Measurements from ENCODE around the gene NEK2. TPM values are rescaled to one million over a fixed set of nuclear protein-coding genes. Genes with fewer than 3 reads are reported as not detected.

Gene NEK2
- total RNA-seq, 1 experiment from 2014 or later = 44.5 TPM

GRCh38 chr1:211619033-211619996 lies 56.1 kb downstream of the NEK2 start:
- Mint-ChIP-seq H3K27ac (ENCODE audit: low read depth, unreplicated experiment) (no peak overlapping the region), H3K4me3 (ENCODE audit: unreplicated experiment) (no peak overlapping the region), H3K4me1 (ENCODE audit: insufficient read depth, unreplicated experiment) (peaks cover 5% of the 10 kb centered on the region), H3K9me3 (ENCODE audit: unreplicated experiment) (no peaks in the 10 kb centered on the region), H3K36me3 (ENCODE audit: insufficient read depth, unreplicated experiment) (no peaks in the 10 kb centered on the region), H3K27me3 (ENCODE audit: insufficient read depth, unreplicated experiment) (no peaks in the 10 kb centered on the region)
- ChIA-PET POLR2A (interaction anchor here (0.8 to 3.2 kb wide), 6 partner anchors 14 to 39 kb away, joined by 3 to 18 read pairs (median 3); partner anchors contain the start of gene SLC30A1), CTCF (interaction anchor here (0.5 to 3.1 kb wide), 8 partner anchors 9 to 296 kb away, joined by 3 to 20 read pairs (median 8); no protein-coding TSS in a partner anchor)
- intact Hi-C loops (cut with micrococcal nuclease) = no loop called here
- TF ChIP-seq CTCF (IDR thresholded peaks at IDR 0.05; ENCODE audit: unreplicated experiment) = no peak
- DNase-seq (ENCODE audit: unreplicated experiment) = no peak
- no TSS peak for BruUV-seq (replicated peaks)

- POLR2A ChIA-PET = interaction anchor here (0.7 to 2.9 kb wide), 4 partner anchors 10 to 26 kb away, joined by 3 to 12 read pairs (median 4); no protein-coding TSS in a partner anchor
Measured at GRCh38 chr1:211616965-211617297, 58.5 kb downstream of the NEK2 start.

GRCh38 chr1:211616231-211616964 lies 59.0 kb downstream of the NEK2 start:
- no peak overlapping the region for H3K4me3 Mint-ChIP-seq (ENCODE audit: unreplicated experiment)
- DNase-seq (ENCODE audit: unreplicated experiment) = no peak
- H3K27ac Mint-ChIP-seq (ENCODE audit: low read depth, unreplicated experiment) = no peak overlapping the region
- POLR2A ChIA-PET = interaction anchor here (0.7 to 7.3 kb wide), 5 partner anchors 12 to 27 kb away, joined by 4 to 81 read pairs (median 12); no protein-coding TSS in a partner anchor
- H3K4me1 Mint-ChIP-seq (ENCODE audit: insufficient read depth, unreplicated experiment) = peaks cover 26% of the 10 kb centered on the region
- intact Hi-C loops (cut with micrococcal nuclease) = no loop called here
- no TSS peak for BruUV-seq (replicated peaks)
- H3K36me3 Mint-ChIP-seq (ENCODE audit: insufficient read depth, unreplicated experiment) = peaks cover 6% of the 10 kb centered on the region
- no peaks in the 10 kb centered on the region for H3K27me3 Mint-ChIP-seq (ENCODE audit: insufficient read depth, unreplicated experiment)
- H3K9me3 Mint-ChIP-seq (ENCODE audit: unreplicated experiment) = no peaks in the 10 kb centered on the region
- CTCF ChIA-PET = interaction anchor here (0.6 to 3.1 kb wide), 8 partner anchors 11 to 856 kb away, joined by 3 to 17 read pairs (median 4); no protein-coding TSS in a partner anchor
- TF ChIP-seq CTCF (IDR thresholded peaks at IDR 0.05; ENCODE audit: unreplicated experiment) = no peak

More at GRCh38 chr1:211616965-211617297, 58.5 kb downstream of the NEK2 start:
- intact Hi-C loops (cut with micrococcal nuclease) = no loop called here
- DNase-seq (ENCODE audit: unreplicated experiment) = no peak
- peaks cover under 1% of the 10 kb centered on the region for H3K36me3 Mint-ChIP-seq (ENCODE audit: insufficient read depth, unreplicated experiment)
- H3K4me3 Mint-ChIP-seq (ENCODE audit: unreplicated experiment) = no peak overlapping the region
- no peak for TF ChIP-seq CTCF (IDR thresholded peaks at IDR 0.05; ENCODE audit: unreplicated experiment)
- no peak overlapping the region for H3K27ac Mint-ChIP-seq (ENCODE audit: low read depth, unreplicated experiment)
- peaks cover 21% of the 10 kb centered on the region for H3K4me1 Mint-ChIP-seq (ENCODE audit: insufficient read depth, unreplicated experiment)
- CTCF ChIA-PET = interaction anchor here (0.6 to 3.1 kb wide), 7 partner anchors 11 to 856 kb away, joined by 3 to 17 read pairs (median 4); no protein-coding TSS in a partner anchor
- no TSS peak for BruUV-seq (replicated peaks)
- no peaks in the 10 kb centered on the region for H3K27me3 Mint-ChIP-seq (ENCODE audit: insufficient read depth, unreplicated experiment)
- no peaks in the 10 kb centered on the region for H3K9me3 Mint-ChIP-seq (ENCODE audit: unreplicated experiment)
